HG02642 (cell line): ENCODE data around the gene GNGT2.
"Not testable (repeated sequence)": the region's sequence is repeated elsewhere in the genome, so short reads cannot be mapped to it uniquely, and the experiment has no call there.

Experiments used
- ATAC-seq: cut with Tn5 transposase; IDR thresholded peaks from one replicate; pipeline ENCODE4 v1.9.1; 2021; ENCODE audit warnings: mild to moderate bottlenecking; ENCODE audit not compliant: unreplicated experiment, poor library complexity

GNGT2 gene

DNA sequence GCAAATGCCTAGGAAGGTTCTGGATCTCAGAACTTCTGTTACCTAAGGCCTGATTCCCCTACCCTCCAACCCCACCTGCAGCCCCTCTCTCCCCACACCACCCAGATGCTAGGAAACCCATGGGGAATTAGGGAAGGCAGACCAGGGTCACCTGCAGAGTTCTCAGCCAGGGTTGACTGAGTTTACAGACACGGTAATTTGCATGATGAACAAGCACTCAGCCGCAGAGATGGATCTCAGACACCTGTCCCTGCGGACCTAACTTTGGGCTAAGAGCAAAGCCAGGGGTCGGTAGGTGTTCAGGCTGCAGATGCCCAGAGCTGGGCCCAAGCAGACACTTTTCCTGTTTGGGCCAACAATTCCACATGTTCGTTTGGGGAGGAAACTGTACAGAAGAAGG is 3.0 kb upstream of the GNGT2 start:
- no peak for ATAC-seq

- ATAC-seq, result no peak
Measured at GRCh38 chr17:49209061-49209571, 1.3 kb downstream of the GNGT2 start.

- ATAC-seq, result no peak
Measured at GRCh38 chr17:49204516-49204915, 5.9 kb downstream of the GNGT2 start.

- no peak for ATAC-seq
Measured at GRCh38 chr17:49203796-49204195, 6.6 kb downstream of the GNGT2 start.

DNA sequence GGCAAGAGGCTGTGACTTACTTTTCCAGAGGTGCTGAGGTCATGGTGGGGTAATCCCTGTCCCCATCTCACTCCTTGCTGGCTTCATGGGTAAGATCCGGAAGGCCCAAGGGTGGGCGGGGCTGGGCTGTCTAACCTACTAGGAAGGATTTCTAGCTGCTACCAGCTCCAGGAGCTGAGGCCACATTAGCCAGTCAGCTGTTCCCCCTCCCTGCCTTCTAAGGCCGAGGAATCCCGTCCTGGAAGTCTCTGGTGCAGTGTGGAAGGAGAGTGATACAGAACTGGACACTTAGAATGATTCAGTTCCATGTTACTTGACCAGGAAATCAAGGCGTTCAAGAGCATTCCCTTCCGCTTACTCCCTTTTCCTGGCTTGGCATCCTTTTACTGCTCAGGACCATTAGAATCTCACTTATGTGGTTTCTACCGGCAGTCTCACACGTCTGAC is 8.9 kb downstream of the GNGT2 start:
- no peak for ATAC-seq

GRCh38 chr17:49200423-49201083 is 9.8 kb downstream of the GNGT2 start:
- ATAC-seq, result no peak

DNA sequence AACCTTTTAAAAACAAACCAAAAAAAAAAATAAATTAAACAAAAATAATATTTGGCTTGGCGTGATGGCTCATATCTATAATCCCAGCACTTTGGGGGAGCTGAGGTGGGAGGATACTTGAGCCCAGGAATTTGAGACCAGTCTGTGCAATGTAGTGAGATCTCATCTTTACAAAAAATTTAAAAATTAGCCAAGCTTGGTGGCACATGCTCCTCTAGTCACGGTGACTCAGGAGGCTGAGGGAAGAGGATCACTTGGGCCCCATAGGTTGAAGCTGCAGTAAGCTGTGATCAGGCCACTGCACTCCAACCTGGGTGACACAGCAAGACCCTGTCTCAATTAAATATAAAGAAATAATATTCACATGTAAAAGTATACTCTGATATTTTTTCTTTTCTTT is 12.2 kb downstream of the GNGT2 start:
- no peak for ATAC-seq

DNA sequence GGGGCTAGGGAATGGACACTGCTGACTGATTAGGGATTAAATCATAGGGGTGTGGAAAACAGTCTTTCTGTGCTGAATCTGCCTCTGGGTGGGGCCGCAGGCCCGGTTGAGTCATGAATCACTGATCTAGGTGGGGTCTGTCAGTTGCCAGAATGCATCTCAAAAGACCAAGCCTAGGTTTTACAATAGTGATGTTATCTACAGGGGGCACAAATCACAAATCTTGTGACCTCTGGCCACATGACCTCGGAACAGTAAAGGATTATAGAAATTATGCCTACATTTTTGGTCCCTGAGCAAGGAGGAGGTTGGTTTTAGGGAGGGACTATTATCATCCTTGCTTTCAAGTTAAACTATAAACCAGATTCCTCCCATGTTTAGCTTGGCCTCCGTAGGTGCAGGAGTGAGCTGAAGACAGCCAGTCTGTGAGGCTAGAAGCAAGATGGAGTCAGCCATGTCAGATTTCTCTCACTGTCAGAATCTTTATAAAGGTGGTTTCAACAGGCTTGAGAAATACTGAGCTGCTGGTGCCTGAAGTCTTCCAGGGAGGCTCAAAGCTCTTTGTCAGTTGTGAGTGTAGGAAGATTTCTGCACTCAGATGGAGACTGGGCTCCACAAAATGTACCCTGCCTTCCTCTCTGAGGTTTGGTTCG is 12.9 kb downstream of the GNGT2 start:
- ATAC-seq, result no peak

- no peak for ATAC-seq
Measured at GRCh38 chr17:49196520-49196919, 13.9 kb downstream of the GNGT2 start.

DNA sequence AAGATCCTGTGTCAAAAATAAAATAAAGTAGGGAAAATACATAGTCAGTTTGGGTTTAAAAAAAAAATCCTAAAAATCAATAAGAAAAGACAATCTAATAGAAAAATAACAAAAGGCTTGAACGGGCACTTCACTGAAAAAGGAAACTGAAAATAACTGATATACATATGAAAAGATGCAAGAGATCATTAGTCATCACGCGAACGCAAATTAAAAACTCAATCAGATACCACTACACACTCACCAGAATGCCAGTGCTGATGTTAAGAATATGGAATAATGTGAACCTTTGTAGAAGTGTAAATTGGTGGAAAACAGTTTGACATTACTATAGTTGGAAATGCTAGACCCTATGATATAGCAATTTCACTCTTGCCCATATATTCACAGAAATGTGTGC is 14.6 kb downstream of the GNGT2 start:
- no peak for ATAC-seq

- ATAC-seq, result no peak
Measured at GRCh38 chr17:49194297-49194607, 16.1 kb downstream of the GNGT2 start.

GRCh38 chr17:49193513-49194296 is 16.7 kb downstream of the GNGT2 start:
- no peak for ATAC-seq

GRCh38 chr17:49191917-49192741 is 18.2 kb downstream of the GNGT2 start:
- ATAC-seq, result peak; percentile 62

DNA sequence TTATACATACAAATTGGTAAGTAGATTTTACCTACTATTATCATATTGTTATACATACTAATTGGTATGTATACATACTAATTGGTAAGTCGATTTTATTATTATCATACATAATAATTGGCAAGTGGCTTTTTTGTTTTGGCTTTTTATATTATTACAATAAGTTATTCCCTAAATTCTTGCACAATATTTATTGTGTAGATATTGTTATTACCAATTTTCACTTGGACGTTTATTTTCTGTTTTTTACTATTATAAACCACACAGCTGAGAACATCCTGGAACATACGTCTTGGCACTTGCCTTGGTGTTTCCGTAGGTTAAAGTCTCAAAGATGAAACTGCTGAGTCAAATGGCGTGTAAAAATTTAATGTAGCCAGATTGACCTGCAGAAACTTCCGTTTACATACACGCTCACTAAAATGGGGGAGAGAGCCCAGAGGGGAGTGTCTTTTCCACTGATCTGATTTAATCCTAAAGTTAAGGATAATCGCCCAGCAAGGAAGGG is 18.9 kb downstream of the GNGT2 start:
- ATAC-seq, result peak; percentile 2

GRCh38 chr17:49190932-49191331 is 19.4 kb downstream of the GNGT2 start:
- ATAC-seq, result no peak

GRCh38 chr17:49187301-49187700 is 23.1 kb downstream of the GNGT2 start:
- ATAC-seq, result no peak

GRCh38 chr17:49185381-49185780 is 25.0 kb downstream of the GNGT2 start:
- not testable (repeated sequence) for ATAC-seq

- not testable (repeated sequence) for ATAC-seq
Measured at GRCh38 chr17:49184522-49184921, 25.9 kb downstream of the GNGT2 start.

DNA sequence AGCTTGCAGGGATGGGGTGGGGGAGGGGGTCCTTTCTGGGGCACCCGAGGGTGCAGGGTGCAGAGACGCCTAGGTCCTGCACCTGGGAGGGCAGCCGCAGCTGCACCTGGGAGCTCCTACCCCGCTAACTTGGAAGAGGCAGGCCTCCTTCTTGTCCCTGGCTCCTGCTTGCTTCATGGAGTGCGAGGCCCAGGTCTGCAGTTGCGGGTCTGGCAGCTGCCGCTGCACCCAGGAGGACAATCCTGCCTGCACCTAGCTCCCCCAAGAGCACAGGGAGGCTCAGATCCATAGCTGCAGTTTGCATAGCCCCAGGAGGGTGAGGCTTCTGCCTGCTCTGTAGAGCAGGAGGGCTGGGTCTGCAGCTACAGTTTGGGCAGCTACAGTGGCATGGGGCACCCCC is 26.6 kb downstream of the GNGT2 start:
- ATAC-seq, result no peak

DNA sequence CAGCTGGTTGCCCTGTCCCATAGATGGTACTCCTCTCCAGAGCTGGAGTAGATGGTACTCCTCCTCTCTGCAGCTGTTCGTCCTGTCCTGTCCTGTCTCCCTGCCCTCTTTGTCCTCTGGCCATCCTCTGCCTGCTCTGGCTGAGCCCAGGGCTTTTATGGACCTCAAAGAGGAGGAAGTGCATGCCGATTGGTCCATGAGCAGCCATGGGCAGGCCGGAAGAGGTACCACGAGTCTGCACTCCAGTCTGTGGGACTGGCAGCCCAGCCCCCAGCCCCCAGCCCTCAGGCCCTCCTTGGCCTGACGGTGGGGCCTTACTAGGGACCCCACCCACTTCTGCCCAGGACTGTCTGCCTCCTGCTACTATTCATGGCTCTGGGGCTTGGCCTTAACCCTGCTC is 27.0 kb downstream of the GNGT2 start:
- ATAC-seq, result no peak
